Caco-2 (cell line): Measurements from ENCODE around the gene DMRT1. TPM values are rescaled to one million over a fixed set of nuclear protein-coding genes. Genes with fewer than 3 reads are reported as not detected.

ENCODE experiments used
- BruUV-seq: library from RNA; stranded (reverse); fragments of 400-500 nt; replicated peaks from 2 replicates; lab custom pipeline; 2021; lab: Mats Ljungman, UMichigan
- CTCF ChIA-PET: fragments of 300-600 bp; sonication (Branson Sonifier 250); formaldehyde crosslinking; loops from one replicate; lab custom pipeline; 2022; ENCODE audit warnings: antibody characterized with exemption; lab: Charles Lee
- POLR2A ChIA-PET: fragments of 300-600 bp; sonication (Branson Sonifier 250); formaldehyde crosslinking; loops from one replicate; lab custom pipeline; 2022; ENCODE audit warnings: antibody characterized with exemption; lab: Charles Lee
- DNase-seq, 2 experiments: peaks; one replicate each; pipeline versions ENCODE4 v3.0.0 to v3.0.0-alpha.2; 2020 to 2022
- H3K27me3 ChIP-seq: replicated peaks from 2 replicates; pipeline ENCODE4 v1.6.0; 2011; ENCODE audit warnings: low read length; ENCODE audit not compliant: control insufficient read depth, insufficient read depth
- H3K36me3 ChIP-seq: 2 replicates; pipeline ENCODE4 v1.5.1; 2011; ENCODE audit warnings: low read length; ENCODE audit not compliant: control insufficient read depth, insufficient read depth
- H3K4me1 ChIP-seq: fragments of 250-450 bp; sonication (Bioruptor Pico); 2 replicates; pipeline ENCODE4 v1.5.1; 2020; ENCODE audit warnings: mild to moderate bottlenecking
- H3K4me3 ChIP-seq: 2 replicates; pipeline ENCODE4 v1.5.1; 2011; ENCODE audit warnings: low read depth, mild to moderate bottlenecking, control low read depth, low read length
- H3K9me3 ChIP-seq: fragments of 250-450 bp; sonication (Bioruptor Pico); 2 replicates; pipeline ENCODE4 v1.5.1; 2020; ENCODE audit warnings: mild to moderate bottlenecking, moderate library complexity
- H3K27ac Mint-ChIP-seq: one replicate; pipeline ENCODE4 v1.8.0; 2022; ENCODE audit warnings: mixed read lengths; ENCODE audit not compliant: unreplicated experiment
- H3K27me3 Mint-ChIP-seq: one replicate; pipeline ENCODE4 v1.8.0; 2022; ENCODE audit warnings: mixed read lengths; ENCODE audit not compliant: insufficient read depth, unreplicated experiment
- H3K36me3 Mint-ChIP-seq: one replicate; pipeline ENCODE4 v1.8.0; 2022; ENCODE audit warnings: mild to moderate bottlenecking, mixed read lengths; ENCODE audit not compliant: insufficient read depth, unreplicated experiment
- H3K4me1 Mint-ChIP-seq: one replicate; pipeline ENCODE4 v1.8.0; 2022; ENCODE audit warnings: low read depth, mixed read lengths; ENCODE audit not compliant: unreplicated experiment
- H3K4me3 Mint-ChIP-seq: one replicate; pipeline ENCODE4 v1.8.0; 2022; ENCODE audit warnings: mild to moderate bottlenecking, moderate library complexity, mixed read lengths; ENCODE audit not compliant: unreplicated experiment
- H3K9me3 Mint-ChIP-seq: one replicate; pipeline ENCODE4 v1.8.0; 2022; ENCODE audit warnings: mixed read lengths; ENCODE audit not compliant: unreplicated experiment
- intact Hi-C: fragments of 100-400 bp; cut with micrococcal nuclease; formaldehyde crosslinking; loops from one replicate; pipeline ENCODE4 v1.10.0; 2022; ENCODE audit not compliant: unreplicated experiment
- total RNA-seq: library from RNA; stranded (reverse); gene quantifications from 2 replicates; pipeline ENCODE4 v1.2.3, GENCODE V29; 2022
- TF ChIP-seq, protein P1 (sequence below), 2 experiments: fragments of 200-600 bp in 1 of 2; IDR thresholded peaks; 1 replicate in 1 of 2; 2 replicates in 1 of 2; pipeline versions ENCODE4 v1.5.1 to v1.8.0; 2011 to 2022; ENCODE audit warnings: antibody characterized with exemption in 1 of 2, control low read depth in 1 of 2, inconsistent platforms in 1 of 2, low read depth in 1 of 2, low read length in 1 of 2, mild to moderate bottlenecking in 1 of 2, moderate library complexity in 1 of 2; ENCODE audit not compliant: insufficient read depth in 1 of 2, severe bottlenecking in 1 of 2, unreplicated experiment in 1 of 2

DMRT1 gene
- total RNA-seq, 1 experiment from 2014 or later, result not detected

DNA sequence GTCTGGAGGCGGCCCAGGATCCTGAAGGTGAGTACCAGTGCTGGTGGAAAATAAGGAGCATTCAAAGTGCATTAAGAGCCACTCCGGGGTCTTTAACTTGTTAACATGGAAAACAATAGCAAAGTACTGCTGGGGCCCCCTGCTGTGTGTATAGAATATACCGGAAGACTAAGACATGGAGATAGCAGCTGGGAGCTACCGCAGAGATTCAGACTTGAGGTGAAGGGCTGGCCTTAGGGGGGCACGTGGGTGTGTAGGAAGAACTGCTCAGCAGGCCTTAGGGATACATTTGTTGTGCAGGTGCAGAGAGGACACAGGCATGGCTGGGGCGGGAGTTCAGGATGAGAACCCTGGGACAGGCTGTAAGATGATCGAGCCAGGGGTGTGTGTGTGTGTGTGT is 1.2 kb upstream of the DMRT1 start:
- BruUV-seq, result no TSS peak
- H3K27me3 Mint-ChIP-seq, result no peaks in the 10 kb centered on the region
- Histone ChIP-seq H3K4me1 (no peaks in the 10 kb centered on the region), H3K27me3 (no peaks in the 10 kb centered on the region), H3K36me3 (no peaks in the 10 kb centered on the region), H3K9me3 (no peaks in the 10 kb centered on the region), H3K4me3 (no peak overlapping the region)
- TF ChIP-seq, protein P1, sequence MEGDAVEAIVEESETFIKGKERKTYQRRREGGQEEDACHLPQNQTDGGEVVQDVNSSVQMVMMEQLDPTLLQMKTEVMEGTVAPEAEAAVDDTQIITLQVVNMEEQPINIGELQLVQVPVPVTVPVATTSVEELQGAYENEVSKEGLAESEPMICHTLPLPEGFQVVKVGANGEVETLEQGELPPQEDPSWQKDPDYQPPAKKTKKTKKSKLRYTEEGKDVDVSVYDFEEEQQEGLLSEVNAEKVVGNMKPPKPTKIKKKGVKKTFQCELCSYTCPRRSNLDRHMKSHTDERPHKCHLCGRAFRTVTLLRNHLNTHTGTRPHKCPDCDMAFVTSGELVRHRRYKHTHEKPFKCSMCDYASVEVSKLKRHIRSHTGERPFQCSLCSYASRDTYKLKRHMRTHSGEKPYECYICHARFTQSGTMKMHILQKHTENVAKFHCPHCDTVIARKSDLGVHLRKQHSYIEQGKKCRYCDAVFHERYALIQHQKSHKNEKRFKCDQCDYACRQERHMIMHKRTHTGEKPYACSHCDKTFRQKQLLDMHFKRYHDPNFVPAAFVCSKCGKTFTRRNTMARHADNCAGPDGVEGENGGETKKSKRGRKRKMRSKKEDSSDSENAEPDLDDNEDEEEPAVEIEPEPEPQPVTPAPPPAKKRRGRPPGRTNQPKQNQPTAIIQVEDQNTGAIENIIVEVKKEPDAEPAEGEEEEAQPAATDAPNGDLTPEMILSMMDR (IDR thresholded peaks at IDR 0.05; ENCODE audit: insufficient read depth in 1 of 2, low read depth in 1 of 2, low read length in 1 of 2, severe bottlenecking in 1 of 2, unreplicated experiment in 1 of 2), result no peak
- H3K4me3 Mint-ChIP-seq, result peak overlapping the region; percentile 52
- ChIA-PET CTCF (interaction anchor here (0.6 kb wide), 1 partner anchor 11 kb away, joined by 4 read pairs; no protein-coding TSS in a partner anchor), POLR2A (no interaction called here)
- no peaks in the 10 kb centered on the region for H3K36me3 Mint-ChIP-seq
- H3K9me3 Mint-ChIP-seq, result no peaks in the 10 kb centered on the region
- intact Hi-C loops, result no loop called here
- no peak for DNase-seq
- H3K27ac Mint-ChIP-seq, result no peak overlapping the region
- peaks cover 8% of the 10 kb centered on the region for H3K4me1 Mint-ChIP-seq

DNA sequence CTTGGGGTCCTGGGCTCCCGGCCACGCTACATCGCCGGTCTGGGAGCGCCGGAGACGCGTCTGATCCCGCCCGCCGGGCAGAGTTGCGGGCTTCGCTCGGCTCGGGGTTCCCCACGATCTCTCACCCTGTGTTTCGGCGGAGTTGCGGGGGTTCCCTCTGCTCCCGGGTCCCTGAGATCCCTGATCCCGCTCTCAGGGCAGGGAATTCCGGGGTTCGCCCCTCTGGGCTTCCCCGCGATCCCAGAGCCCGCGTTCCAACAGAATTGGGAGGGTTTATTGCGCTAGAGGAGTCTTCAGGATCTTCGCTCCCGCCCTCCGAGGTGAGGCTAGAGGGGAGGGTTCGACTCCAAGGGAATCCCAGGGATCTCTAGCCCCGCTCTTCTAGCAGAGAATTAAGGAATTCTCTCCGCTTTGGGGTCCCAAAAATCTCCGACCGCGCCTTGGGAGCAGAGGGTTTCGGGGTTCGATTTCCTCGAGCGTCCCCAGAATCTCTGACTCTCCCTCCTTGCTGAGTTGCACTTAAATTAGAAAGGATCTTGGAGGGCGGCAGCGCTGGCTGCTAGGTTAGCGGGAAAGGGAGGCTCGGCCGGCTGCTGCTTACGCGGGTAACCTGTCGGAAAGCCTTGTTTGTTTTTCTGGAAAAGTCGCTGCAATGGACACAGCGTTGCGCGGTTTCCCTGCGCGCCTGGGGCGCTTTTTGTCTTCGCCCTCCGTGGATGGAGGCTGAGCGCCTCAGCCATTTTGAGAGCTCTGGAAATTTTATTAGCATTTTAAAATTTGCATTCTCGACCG is 1.3 kb downstream of the DMRT1 start:
- DNase-seq, result no peak
- H3K4me1 Mint-ChIP-seq, result peaks cover 8% of the 10 kb centered on the region
- H3K36me3 Mint-ChIP-seq, result no peaks in the 10 kb centered on the region
- Histone ChIP-seq H3K36me3 (no peaks in the 10 kb centered on the region), H3K4me1 (no peaks in the 10 kb centered on the region), H3K27me3 (no peaks in the 10 kb centered on the region), H3K4me3 (no peak overlapping the region), H3K9me3 (no peaks in the 10 kb centered on the region)
- ChIA-PET CTCF (no interaction called here), POLR2A (no interaction called here)
- H3K27me3 Mint-ChIP-seq, result no peaks in the 10 kb centered on the region
- H3K4me3 Mint-ChIP-seq, result no peak overlapping the region
- no peak overlapping the region for H3K27ac Mint-ChIP-seq
- intact Hi-C loops, result no loop called here
- no TSS peak for BruUV-seq
- H3K9me3 Mint-ChIP-seq, result no peaks in the 10 kb centered on the region
- TF ChIP-seq, protein P1 (IDR thresholded peaks at IDR 0.05; ENCODE audit: insufficient read depth in 1 of 2, low read depth in 1 of 2, low read length in 1 of 2, severe bottlenecking in 1 of 2, unreplicated experiment in 1 of 2), result no peak

DNA sequence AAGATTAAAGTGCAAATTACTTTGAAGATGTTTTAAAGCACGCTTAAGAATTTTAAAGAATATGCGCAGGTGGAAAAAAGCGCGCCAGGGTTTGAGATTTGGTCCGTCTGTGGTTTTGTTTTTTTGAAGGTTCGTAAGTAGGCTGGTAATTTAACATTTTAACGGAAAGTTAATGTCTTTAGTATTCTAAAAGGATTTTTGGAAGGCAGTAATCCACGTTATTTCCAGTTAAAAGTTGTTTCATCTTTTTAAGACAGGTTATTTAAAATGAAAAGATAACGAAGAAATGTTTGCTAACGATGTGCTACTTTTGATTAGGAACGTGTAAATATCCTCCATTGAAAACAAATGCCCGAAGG is 1.9 kb downstream of the DMRT1 start:
- TF ChIP-seq, protein P1 (IDR thresholded peaks at IDR 0.05; ENCODE audit: insufficient read depth in 1 of 2, low read depth in 1 of 2, low read length in 1 of 2, severe bottlenecking in 1 of 2, unreplicated experiment in 1 of 2), result no peak
- Mint-ChIP-seq H3K4me3 (no peak overlapping the region), H3K4me1 (peaks cover 8% of the 10 kb centered on the region), H3K9me3 (no peaks in the 10 kb centered on the region), H3K36me3 (no peaks in the 10 kb centered on the region), H3K27me3 (no peaks in the 10 kb centered on the region), H3K27ac (no peak overlapping the region)
- H3K27me3 ChIP-seq, result no peaks in the 10 kb centered on the region
- POLR2A ChIA-PET, result no interaction called here
- DNase-seq, result no peak
- H3K4me3 ChIP-seq, result no peak overlapping the region
- CTCF ChIA-PET, result no interaction called here
- no peaks in the 10 kb centered on the region for H3K36me3 ChIP-seq
- BruUV-seq, result no TSS peak
- intact Hi-C loops, result no loop called here
- H3K4me1 ChIP-seq, result no peaks in the 10 kb centered on the region
- no peaks in the 10 kb centered on the region for H3K9me3 ChIP-seq
